Mucosa of rectum (tissue), 2 donors: ENCODE data around the gene NAALADL2.

Source experiments
- H3K27ac ChIP-seq, 2 donors: one replicate each; pipeline ENCODE4 v1.7.0; 2013; ENCODE audit warnings: inconsistent platforms in 2 of 2, low read depth in 2 of 2, low read length in 2 of 2
- H3K27me3 ChIP-seq, 2 donors: one replicate each; pipeline ENCODE4 v1.7.0; 2013; ENCODE audit warnings: low read length in 2 of 2; ENCODE audit not compliant: control insufficient read depth in 2 of 2, insufficient read depth in 2 of 2
- H3K36me3 ChIP-seq, 2 donors: one replicate each; pipeline ENCODE4 v1.7.0; 2013; ENCODE audit warnings: low read length in 2 of 2; ENCODE audit not compliant: control insufficient read depth in 2 of 2, insufficient read depth in 2 of 2
- H3K4me1 ChIP-seq, 2 donors: one replicate each; pipeline ENCODE4 v1.7.0; 2013; ENCODE audit warnings: low read length in 2 of 2, mild to moderate bottlenecking in 1 of 2; ENCODE audit not compliant: control insufficient read depth in 2 of 2, insufficient read depth in 2 of 2
- H3K4me3 ChIP-seq, 2 donors: one replicate each; pipeline ENCODE4 v1.7.0; 2013; ENCODE audit warnings: low read length in 2 of 2
- H3K9ac ChIP-seq, 2 donors: one replicate each; pipeline ENCODE4 v1.7.0; 2013; ENCODE audit warnings: low read length in 2 of 2, low read depth in 1 of 2, mild to moderate bottlenecking in 1 of 2
- H3K9me3 ChIP-seq, 2 donors: one replicate each; pipeline ENCODE4 v1.7.0; 2013; ENCODE audit warnings: low read length in 2 of 2; ENCODE audit not compliant: control insufficient read depth in 2 of 2
- donor health status: healthy.
- donor health status: Normal muscosa, but diverticular disease.

Gene NAALADL2

GRCh38 chr3:175573226-175573625 is 714.1 kb downstream of the NAALADL2 start:
- Histone ChIP-seq H3K27me3 (no peaks in the 10 kb centered on the region), H3K4me3 (no peak overlapping the region), H3K36me3 (no peaks in the 10 kb centered on the region), H3K27ac (no peak overlapping the region), H3K4me1 (no peaks in the 10 kb centered on the region), H3K9ac (no peak overlapping the region), H3K9me3 (no peaks in the 10 kb centered on the region)

DNA sequence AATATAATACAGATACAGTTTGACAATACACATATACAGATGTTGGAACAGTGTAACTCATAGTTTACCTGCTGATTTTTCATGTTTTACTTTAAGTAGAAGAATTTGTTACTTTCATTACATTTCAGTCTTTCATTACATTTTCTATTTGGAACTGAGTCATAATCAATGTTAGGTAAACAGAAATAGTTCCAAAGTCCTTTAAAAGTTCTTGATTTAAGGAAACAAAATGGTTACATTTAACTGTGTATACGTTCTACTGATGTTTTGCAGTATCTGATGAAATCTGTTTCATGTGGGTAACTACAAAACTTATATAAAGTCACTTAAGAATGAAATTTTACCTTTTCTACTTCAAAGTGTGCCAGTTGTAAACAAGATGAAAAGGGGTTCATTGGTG is 721.2 kb downstream of the NAALADL2 start:
- Histone ChIP-seq H3K4me1 (no peaks in the 10 kb centered on the region), H3K9ac (no peak overlapping the region), H3K36me3 (no peaks in the 10 kb centered on the region), H3K4me3 (no peak overlapping the region), H3K9me3 (no peaks in the 10 kb centered on the region), H3K27ac (no peak overlapping the region), H3K27me3 (no peaks in the 10 kb centered on the region)

DNA sequence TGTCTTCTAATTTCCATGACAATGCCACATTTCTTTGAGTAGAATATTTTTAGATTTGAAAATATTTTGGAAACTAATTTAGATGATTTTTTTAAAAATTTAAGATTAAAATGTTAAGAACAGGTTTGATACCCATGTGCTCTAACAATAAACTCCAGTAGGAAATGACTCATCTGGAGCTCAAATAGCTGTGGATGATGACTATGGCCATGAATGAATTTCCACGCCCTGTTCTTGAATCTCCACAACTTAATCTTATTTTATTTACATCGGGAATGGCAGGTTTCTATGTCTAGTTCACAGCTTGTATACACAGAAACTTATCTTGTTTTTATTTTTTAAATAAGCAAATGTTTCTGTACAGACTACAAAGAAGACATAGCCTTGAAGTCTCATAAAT is 726.8 kb downstream of the NAALADL2 start:
- Histone ChIP-seq H3K27me3 (no peaks in the 10 kb centered on the region), H3K9me3 (no peaks in the 10 kb centered on the region), H3K27ac (no peak overlapping the region), H3K36me3 (no peaks in the 10 kb centered on the region), H3K4me3 (no peak overlapping the region), H3K4me1 (no peaks in the 10 kb centered on the region), H3K9ac (no peak overlapping the region)

- H3K9me3 ChIP-seq: no peaks in the 10 kb centered on the region
- H3K27me3 ChIP-seq: no peaks in the 10 kb centered on the region
- H3K4me3 ChIP-seq: no peak overlapping the region
- H3K27ac ChIP-seq: no peak overlapping the region
- H3K4me1 ChIP-seq: no peaks in the 10 kb centered on the region
- H3K36me3 ChIP-seq: no peaks in the 10 kb centered on the region
- no peak overlapping the region for H3K9ac ChIP-seq
Measured at GRCh38 chr3:175590745-175591144, 731.6 kb downstream of the NAALADL2 start.

DNA sequence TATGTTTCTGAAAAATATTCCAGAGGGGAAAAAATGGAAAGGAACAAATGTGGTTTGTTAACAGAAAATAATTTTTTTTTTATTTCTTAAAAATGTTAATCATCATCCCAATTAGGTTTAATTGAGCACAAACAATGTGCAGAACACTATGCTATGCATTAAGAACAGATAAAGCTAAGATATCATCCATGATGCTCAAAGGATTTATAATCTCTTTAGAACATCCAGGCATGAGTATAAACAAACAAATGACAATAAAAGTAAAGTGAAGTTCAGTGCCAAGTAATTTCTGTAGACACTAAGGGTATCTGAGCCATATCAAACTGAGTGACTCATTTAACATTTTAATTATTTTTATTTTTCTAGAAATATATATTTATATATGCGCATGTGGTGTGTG is 732.2 kb downstream of the NAALADL2 start:
- H3K27ac ChIP-seq: no peak overlapping the region
- no peaks in the 10 kb centered on the region for H3K27me3 ChIP-seq
- H3K9me3 ChIP-seq: no peaks in the 10 kb centered on the region
- no peaks in the 10 kb centered on the region for H3K36me3 ChIP-seq
- no peak overlapping the region for H3K4me3 ChIP-seq
- no peak overlapping the region for H3K9ac ChIP-seq
- H3K4me1 ChIP-seq: no peaks in the 10 kb centered on the region

GRCh38 chr3:175593331-175593730 is 734.2 kb downstream of the NAALADL2 start:
- Histone ChIP-seq H3K4me3 (no peak overlapping the region), H3K36me3 (no peaks in the 10 kb centered on the region), H3K27ac (no peak overlapping the region), H3K9me3 (no peaks in the 10 kb centered on the region), H3K27me3 (no peaks in the 10 kb centered on the region), H3K4me1 (no peaks in the 10 kb centered on the region), H3K9ac (no peak overlapping the region)

DNA sequence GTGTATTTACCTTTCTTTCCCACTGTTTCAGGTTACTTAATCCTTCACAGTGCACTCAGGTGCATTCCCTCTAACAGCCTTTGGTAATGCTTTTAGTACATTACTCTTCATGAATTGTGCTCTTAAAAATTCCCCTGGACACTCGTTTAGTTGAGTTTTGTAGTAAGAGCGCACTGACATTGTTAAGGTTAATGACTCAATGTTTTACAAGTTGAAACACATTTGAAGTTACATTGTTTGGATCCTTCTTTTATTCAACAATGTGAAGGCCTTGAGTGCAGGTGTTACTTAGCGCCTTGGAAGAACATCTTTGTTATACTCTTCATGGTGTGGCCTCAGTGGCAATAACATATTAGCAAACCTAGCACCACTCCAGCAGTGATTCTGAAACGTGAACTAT is 739.6 kb downstream of the NAALADL2 start:
- H3K9ac ChIP-seq: no peak overlapping the region

GRCh38 chr3:175601521-175601920 is 742.4 kb downstream of the NAALADL2 start:
- no peak overlapping the region for H3K4me3 ChIP-seq
- no peaks in the 10 kb centered on the region for H3K4me1 ChIP-seq

More for the DNA sequence above, 739.6 kb downstream of the NAALADL2 start:
- Histone ChIP-seq H3K4me3 (no peak overlapping the region), H3K9me3 (no peaks in the 10 kb centered on the region), H3K4me1 (no peaks in the 10 kb centered on the region), H3K27me3 (no peaks in the 10 kb centered on the region), H3K27ac (no peak overlapping the region), H3K36me3 (no peaks in the 10 kb centered on the region)

DNA sequence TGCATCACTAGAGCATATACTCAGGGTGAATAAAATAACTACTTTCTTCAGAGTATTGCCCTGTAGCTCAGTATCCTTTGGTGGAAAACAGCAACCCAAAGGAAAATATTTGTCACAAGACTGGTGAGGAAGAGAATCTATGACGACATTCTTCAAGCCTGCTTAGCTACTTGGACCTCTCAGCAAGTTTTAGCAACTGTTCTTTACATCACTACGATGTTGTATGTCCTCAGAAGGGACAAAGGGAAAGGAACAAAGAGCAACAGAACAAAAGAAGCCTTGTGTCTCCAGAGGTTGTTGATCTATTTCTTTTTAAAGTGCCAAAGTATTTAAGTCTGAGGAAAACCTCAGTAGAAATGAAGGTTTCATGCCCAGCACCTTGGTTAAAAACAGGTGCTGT is 746.7 kb downstream of the NAALADL2 start:
- Histone ChIP-seq H3K36me3 (no peaks in the 10 kb centered on the region), H3K4me3 (no peak overlapping the region), H3K27ac (no peak overlapping the region), H3K27me3 (no peaks in the 10 kb centered on the region), H3K4me1 (no peaks in the 10 kb centered on the region), H3K9me3 (no peaks in the 10 kb centered on the region), H3K9ac (no peak overlapping the region)

More at GRCh38 chr3:175601521-175601920, 742.4 kb downstream of the NAALADL2 start:
- Histone ChIP-seq H3K9ac (no peak overlapping the region), H3K27ac (no peak overlapping the region), H3K27me3 (no peaks in the 10 kb centered on the region), H3K36me3 (no peaks in the 10 kb centered on the region), H3K9me3 (no peaks in the 10 kb centered on the region)

GRCh38 chr3:175606650-175607318 is 747.6 kb downstream of the NAALADL2 start:
- Histone ChIP-seq H3K27ac (no peak overlapping the region), H3K36me3 (no peaks in the 10 kb centered on the region), H3K9ac (no peak overlapping the region), H3K4me3 (no peak overlapping the region), H3K9me3 (no peaks in the 10 kb centered on the region), H3K27me3 (no peaks in the 10 kb centered on the region), H3K4me1 (no peaks in the 10 kb centered on the region)

DNA sequence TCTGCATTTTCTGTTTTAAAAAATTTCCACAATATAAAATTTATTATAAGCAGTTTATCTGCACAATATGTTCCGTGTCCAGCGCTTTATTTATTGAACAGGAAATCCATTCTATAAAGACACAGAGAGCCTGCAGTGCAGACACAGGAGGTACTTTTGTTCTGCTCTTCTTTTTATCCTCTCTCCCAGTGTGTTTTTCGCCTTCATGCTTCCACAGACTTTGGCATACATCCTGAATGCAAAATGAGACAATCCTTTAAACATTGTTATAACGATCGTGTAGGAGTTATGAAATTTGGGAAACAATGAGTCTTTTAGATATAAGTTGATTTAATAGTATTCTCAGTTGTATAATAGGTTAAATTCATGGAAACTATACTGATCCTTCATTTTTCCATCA is 749.2 kb downstream of the NAALADL2 start:
- Histone ChIP-seq H3K36me3 (no peaks in the 10 kb centered on the region), H3K9me3 (no peaks in the 10 kb centered on the region), H3K27ac (no peak overlapping the region), H3K4me1 (no peaks in the 10 kb centered on the region), H3K4me3 (no peak overlapping the region), H3K27me3 (no peaks in the 10 kb centered on the region), H3K9ac (no peak overlapping the region)
